Measurements from ENCODE around the gene P3H2.

- TF ChIP-seq, protein P1, sequence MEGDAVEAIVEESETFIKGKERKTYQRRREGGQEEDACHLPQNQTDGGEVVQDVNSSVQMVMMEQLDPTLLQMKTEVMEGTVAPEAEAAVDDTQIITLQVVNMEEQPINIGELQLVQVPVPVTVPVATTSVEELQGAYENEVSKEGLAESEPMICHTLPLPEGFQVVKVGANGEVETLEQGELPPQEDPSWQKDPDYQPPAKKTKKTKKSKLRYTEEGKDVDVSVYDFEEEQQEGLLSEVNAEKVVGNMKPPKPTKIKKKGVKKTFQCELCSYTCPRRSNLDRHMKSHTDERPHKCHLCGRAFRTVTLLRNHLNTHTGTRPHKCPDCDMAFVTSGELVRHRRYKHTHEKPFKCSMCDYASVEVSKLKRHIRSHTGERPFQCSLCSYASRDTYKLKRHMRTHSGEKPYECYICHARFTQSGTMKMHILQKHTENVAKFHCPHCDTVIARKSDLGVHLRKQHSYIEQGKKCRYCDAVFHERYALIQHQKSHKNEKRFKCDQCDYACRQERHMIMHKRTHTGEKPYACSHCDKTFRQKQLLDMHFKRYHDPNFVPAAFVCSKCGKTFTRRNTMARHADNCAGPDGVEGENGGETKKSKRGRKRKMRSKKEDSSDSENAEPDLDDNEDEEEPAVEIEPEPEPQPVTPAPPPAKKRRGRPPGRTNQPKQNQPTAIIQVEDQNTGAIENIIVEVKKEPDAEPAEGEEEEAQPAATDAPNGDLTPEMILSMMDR (IDR thresholded peaks at IDR 0.05 in 4 of 5, conservative IDR thresholded peaks at IDR 0.05 in 1 of 5), result no peak
- TF ChIP-seq POLR2A (IDR thresholded peaks at IDR 0.05), result no peak
Measured at GRCh38 chr3:190064112-190064511, 56.6 kb downstream of the P3H2 start.

All from gastrocnemius medialis (tissue), 4 donors.